GM20000 (cell line): ENCODE measurements around the gene SLC26A5.

ENCODE experiments used
- DNase-seq: peaks from one replicate; pipeline ENCODE4 v3.0.0; 2012; ENCODE audit warnings: low spot score
- TF ChIP-seq, protein P1 (sequence below): IDR thresholded peaks from 2 replicates; pipeline ENCODE4 v1.5.1; 2012; ENCODE audit warnings: mild to moderate bottlenecking, control low read depth; ENCODE audit errors: extremely low read depth, missing control alignments

SLC26A5 gene

DNA sequence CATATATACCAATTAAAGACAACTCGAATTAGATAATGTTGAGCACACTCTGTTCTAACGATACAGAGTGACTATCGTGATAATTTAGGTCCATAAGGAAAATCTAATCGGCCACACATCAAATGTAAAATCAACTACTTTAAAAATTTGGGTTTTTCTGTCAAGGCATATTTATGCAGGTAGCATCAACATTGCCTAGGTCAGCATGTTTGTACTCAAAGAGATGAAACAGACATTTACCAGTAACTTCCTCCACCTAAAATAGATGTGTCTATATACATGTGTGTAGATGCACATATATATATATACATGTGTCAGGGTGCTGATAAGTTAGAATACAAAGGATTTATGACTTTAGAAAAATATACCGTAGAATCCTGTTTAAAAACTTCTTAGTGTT, 76.6 kb downstream of the SLC26A5 start:
- TF ChIP-seq, protein P1, sequence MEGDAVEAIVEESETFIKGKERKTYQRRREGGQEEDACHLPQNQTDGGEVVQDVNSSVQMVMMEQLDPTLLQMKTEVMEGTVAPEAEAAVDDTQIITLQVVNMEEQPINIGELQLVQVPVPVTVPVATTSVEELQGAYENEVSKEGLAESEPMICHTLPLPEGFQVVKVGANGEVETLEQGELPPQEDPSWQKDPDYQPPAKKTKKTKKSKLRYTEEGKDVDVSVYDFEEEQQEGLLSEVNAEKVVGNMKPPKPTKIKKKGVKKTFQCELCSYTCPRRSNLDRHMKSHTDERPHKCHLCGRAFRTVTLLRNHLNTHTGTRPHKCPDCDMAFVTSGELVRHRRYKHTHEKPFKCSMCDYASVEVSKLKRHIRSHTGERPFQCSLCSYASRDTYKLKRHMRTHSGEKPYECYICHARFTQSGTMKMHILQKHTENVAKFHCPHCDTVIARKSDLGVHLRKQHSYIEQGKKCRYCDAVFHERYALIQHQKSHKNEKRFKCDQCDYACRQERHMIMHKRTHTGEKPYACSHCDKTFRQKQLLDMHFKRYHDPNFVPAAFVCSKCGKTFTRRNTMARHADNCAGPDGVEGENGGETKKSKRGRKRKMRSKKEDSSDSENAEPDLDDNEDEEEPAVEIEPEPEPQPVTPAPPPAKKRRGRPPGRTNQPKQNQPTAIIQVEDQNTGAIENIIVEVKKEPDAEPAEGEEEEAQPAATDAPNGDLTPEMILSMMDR: no peak
- no peak for DNase-seq

DNA sequence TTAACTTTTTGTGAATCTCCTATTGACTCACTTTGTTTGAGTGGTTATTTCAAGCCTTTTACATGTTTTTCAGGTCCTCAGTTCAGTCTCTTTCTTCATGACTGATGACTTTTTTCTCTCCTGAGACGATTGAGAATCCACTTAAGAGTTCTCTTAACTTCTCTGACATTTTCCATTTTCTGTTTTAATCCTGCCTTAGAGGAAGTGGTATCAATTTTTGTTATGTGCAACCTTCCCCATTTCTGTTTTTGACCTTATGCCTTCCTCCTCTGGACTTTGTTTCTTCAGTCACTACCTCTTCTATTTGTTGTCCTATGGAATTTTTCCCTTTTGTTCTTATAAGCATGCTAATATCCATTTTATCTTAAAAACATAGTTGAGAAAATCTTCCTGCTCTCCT, 96.2 kb downstream of the SLC26A5 start:
- no peak for DNase-seq
- TF ChIP-seq, protein P1: no peak

DNA sequence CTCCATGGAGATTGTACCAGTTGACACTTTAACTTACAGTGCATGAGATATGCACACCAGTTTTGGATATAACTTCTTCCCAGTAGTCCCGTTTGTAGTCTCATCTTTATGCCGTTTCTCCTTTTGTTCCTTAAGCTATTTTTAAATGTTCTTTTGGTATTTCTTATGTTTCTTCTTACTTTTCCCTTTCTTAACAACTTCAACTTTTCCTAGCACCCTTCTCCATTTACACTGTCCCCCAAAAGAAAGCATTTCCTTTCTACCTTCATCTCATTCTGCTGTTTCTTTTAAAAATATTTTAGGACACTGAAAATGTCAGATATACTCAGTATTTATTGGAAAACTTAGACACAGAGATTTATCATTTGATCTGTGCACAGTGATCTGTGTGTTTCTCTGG, 97.0 kb downstream of the SLC26A5 start:
- TF ChIP-seq, protein P1: no peak
- no peak for DNase-seq

DNA sequence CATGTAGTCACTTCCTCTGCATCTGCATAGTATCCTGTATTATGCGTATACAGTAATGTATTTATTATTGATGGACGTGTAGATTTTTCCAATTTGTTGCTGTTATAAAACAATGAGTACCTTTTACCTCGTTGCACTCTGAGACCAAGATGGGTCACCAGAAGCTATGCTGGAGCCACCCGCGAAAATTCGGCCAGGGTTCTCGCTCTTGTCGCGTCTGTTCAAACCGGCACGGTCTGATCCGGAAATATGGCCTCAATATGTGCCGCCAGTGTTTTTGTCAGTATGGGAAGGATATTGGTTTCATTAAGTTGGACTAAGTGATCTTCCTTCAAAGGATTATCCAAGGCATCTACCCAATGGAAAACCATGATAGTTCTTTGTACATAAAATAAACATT, 97.6 kb downstream of the SLC26A5 start:
- TF ChIP-seq, protein P1: no peak
- DNase-seq: no peak

DNA sequence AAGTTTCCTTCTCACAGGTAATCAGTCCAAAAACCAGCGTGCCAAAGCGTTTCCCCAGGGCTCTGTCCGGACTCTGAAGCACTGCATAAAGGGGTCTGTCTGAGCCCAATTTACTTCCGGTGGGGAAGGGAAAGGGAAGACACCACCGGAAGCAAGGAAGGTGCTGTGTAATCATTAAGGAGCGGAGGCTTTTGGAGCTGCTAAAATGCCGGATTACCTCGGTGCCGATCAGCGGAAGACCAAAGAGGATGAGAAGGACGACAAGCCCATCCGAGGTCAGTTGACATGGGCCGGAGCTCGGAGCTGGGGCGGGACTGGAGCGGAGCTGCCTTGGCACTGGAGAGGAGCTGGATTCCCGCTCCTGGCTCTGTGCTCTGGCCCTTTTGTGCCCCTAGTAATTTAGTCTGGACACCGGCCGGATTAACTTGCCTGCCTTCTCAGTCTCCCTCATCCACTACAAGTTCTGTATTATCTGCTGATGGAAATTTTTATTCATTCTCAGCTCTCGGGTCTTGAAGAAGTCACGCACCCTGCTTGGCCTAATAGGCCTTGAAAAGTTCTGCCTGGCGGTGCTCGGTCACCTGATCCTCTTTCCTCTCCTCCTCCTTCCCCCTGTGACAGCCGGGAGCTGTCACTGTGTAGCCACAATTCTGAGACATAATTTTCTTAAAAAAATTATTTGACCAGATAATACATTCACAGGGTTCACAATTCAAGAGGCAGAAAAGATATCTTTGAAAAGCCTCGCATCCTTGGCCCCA, 98.3 kb downstream of the SLC26A5 start, which contains the start of gene PSMC2:
PSMC2 (plus strand) TSS at position 137 of the 761 bp plus-strand sequence; CDS start at position 206, 69 bp downstream.
- DNase-seq: peak; percentile 80
- TF ChIP-seq, protein P1: no peak

DNA sequence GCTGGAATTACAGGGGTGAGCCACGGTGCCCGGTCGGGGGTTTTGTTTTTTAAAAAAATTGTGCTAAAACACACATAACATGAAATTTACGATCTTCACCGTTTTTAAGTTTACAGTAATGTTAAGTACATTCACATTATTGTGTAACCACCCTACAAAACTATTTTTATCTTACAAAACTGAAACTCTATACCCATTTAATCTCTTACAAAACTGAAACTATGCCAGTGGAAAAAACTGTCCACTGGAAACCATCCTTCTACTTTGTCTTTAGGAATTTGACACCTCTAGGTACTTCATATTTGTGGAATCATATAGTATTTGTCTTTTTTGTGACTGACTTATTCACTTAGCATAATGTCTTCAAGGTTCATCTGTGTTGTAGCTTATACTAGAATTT, 99.6 kb downstream of the SLC26A5 start:
- DNase-seq: no peak

More for the DNA sequence above, 99.6 kb downstream of the SLC26A5 start:
- TF ChIP-seq, protein P1: no peak
